HG03354 (cell line): ENCODE results near the gene RAB31.
"Not testable (repeated sequence)": the region's sequence is repeated elsewhere in the genome, so short reads cannot be mapped to it uniquely, and the experiment has no call there.

Experiments
- ATAC-seq: cut with Tn5 transposase; IDR thresholded peaks from one replicate; pipeline ENCODE4 v1.9.1; 2021; ENCODE audit warnings: mild to moderate bottlenecking; ENCODE audit not compliant: unreplicated experiment, poor library complexity, severe bottlenecking

RAB31 gene

DNA sequence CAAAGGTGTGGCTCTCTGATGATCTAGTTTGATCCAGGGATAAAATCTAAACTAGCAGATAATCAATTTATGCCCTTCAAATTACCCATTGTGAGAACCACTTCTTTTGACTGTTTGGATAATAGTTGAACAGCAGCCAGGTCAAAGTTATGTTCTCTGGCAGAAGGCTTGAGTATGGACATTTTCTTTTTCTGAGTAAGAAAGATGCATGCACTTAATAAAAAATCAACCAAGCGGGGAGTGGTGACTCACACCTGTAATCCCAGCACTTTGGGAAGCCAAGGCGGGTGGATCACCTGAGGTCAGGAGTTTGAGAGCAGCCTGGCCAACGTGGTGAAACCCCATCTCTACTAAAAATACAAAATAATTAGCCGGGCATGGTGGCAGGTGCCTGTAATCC is 183.4 kb downstream of the RAB31 start:
- not testable (repeated sequence) for ATAC-seq

DNA sequence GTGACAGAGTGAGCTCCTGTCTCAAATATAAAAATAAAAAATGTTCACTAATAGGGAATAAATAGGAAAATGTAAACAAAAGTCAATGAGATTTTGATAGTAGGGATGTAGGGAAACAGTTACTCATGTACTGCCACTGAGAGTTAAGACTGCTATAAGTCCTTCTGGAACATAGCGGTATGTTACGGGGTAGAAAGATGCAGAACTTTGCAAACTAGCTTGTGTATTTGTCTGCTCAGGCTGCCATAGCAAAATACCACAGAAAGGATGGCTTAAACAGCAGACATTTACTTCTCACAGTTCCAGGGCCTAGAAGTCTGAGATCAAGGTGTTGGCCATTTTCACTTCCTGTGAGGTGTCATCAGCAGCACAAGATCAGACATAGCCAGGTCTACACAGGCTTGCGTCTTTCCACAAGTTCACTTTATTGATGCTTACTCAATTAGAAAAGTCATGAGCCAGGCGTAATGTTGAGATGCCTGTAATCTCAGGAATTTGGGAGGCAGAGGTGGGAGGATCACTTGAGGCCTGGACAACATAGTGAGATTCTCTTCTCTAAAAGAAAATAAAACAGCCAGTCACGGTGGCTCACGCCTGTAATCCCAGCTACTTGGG is 186.5 kb downstream of the RAB31 start:
- ATAC-seq = no peak

GRCh38 chr18:9897129-9897528 is 189.0 kb downstream of the RAB31 start:
- no peak for ATAC-seq

- not testable (repeated sequence) for ATAC-seq
Observed at GRCh38 chr18:9897787-9898291, 189.7 kb downstream of the RAB31 start.

GRCh38 chr18:9898792-9899549 is 190.9 kb downstream of the RAB31 start:
- ATAC-seq = no peak

GRCh38 chr18:9899550-9899930 is 191.4 kb downstream of the RAB31 start:
- not testable (repeated sequence) for ATAC-seq

GRCh38 chr18:9900699-9901098 is 192.6 kb downstream of the RAB31 start:
- ATAC-seq = no peak

DNA sequence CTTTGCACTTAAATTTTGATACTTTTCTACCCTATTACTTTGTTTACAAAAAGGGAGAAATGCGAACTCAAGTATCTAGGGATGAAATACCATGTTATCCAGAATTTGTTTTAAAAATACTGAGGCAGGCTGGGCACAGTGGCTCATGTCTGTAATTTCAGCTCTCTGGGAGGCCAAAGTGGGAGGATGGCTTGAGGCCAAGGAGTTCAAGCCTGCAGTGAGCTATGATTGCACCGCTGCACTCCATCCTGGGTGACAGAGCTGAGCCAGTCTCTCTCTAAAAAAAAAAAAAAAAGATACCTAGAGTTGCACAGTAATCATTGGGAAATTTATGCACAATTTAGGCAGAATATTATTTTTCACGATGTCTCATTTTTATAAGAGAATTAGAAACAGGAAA is 193.3 kb downstream of the RAB31 start:
- ATAC-seq = no peak

GRCh38 chr18:9902264-9902663 is 194.2 kb downstream of the RAB31 start:
- not testable (repeated sequence) for ATAC-seq

DNA sequence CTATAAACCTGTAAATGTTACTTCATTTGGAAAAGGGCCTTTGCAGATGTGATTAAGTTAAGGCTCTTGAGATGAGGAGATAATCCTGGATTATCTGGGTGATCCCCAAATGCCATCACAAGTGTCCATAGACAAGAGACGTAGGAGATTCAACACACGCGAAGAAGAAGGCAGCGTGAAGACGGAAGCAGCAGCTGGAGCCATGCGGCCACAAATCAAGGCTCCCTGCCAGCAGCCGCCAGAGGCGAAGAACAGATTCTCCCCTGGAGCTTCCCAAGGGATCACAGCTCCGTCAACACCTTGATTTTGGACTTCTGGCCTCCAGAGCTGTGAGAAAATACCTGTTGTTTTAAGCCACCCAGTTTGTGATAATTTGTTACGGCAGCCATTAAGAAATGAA is 194.7 kb downstream of the RAB31 start:
- no peak for ATAC-seq

DNA sequence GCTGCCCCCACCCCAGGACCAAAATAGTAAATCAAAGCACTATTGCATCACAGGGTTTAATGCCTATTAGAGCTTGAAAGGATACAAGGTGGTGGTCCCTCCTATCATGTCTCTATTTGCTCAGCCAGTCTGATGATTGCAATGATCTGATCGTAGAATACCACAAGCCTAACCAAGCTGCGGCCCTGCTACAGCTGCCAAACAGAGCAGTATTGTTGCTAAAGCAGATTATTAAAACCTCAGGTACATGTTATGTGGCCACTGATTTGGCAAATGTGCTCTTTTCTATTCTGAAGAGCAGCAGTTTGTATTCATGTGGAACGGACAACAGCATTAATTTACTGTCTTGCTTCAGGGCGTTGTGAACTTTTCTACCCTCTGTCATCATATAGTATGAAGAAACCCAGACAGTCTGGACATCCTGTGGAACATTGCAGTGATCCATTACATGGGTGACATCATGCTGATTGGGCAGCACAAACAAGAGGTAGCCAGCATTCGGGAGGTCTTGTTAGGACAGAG is 197.4 kb downstream of the RAB31 start:
- ATAC-seq = no peak

- ATAC-seq = no peak
Observed at GRCh38 chr18:9906481-9906880, 198.4 kb downstream of the RAB31 start.

DNA sequence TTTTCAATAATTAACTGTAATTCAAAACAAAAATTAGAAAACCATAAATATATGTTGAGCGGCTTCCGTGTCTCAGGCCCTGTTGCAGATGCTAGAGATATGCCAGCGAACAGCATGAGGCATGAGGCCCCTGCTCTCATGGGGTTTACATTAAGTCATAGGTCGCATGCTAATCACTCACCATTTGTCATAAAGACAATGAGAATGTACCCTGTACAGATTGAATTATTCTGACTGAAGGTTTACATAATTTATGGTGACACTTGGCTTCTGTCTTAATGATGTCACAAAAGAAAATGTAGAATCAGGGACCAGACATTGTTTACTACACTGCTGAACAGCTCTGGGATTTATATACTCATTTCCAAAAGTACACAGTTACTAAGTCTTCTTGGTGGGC is 199.8 kb downstream of the RAB31 start:
- ATAC-seq = no peak

DNA sequence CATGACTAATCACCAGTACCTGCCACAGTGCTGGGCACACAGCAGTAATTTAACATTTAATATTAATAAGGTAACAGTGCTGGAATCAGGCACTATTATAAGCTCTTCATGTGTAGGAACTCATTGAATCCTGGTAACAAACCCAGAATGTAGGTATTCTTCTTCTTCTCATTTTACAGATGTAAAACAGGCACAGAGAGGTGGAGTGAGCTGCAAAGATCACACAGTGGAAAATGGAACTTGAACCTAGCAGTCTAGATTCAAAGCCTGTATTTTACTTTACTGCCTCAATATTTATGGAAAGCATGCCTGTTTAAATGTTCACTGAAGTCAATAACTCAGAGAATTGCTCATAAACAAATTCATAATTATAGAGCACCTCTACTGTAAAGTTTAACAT is 202.0 kb downstream of the RAB31 start:
- ATAC-seq = no peak

GRCh38 chr18:9910661-9911060 is 202.6 kb downstream of the RAB31 start:
- ATAC-seq = no peak

DNA sequence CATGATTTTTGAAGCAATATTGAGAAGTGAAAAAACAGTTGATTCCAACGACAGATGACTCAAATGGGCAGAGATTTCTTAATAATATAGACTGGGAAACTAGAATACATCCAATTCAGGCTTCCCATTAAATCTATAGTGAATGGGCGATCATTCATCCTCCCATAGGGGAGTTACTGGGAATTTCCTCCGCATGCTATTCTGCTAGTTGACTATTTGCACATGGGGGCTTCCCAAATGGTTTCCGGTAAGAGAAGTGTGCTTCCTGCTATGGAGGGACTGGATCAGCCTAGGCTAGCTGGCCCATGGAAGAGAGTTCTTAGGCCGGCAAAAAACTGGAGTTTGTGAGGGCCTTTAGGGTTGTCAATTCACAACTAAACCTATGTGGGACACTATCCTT is 203.1 kb downstream of the RAB31 start:
- ATAC-seq = no peak
